Skin epidermis (tissue), 12 donors: ENCODE results near the gene IL18BP.
A peak's percentile ranks its signal among the peaks of the same experiment; 100 is the strongest.

Experiments used
- H3K27ac ChIP-seq, 21 experiments: fragments of 200-600 bp; sonication (generic) in 11 of 21; one replicate each; pipeline ENCODE4 v1.5.0; 2020; ENCODE audit warnings: mild to moderate bottlenecking in 3 of 21, inconsistent platforms in 2 of 21, moderate library complexity in 2 of 21
- H3K4me3 ChIP-seq, 7 experiments: fragments of 200-600 bp; sonication (generic) in 2 of 7; one replicate each; pipeline ENCODE4 v1.5.0; 2020; ENCODE audit warnings: inconsistent platforms in 2 of 7, mild to moderate bottlenecking in 2 of 7, moderate library complexity in 1 of 7

IL18BP gene

DNA sequence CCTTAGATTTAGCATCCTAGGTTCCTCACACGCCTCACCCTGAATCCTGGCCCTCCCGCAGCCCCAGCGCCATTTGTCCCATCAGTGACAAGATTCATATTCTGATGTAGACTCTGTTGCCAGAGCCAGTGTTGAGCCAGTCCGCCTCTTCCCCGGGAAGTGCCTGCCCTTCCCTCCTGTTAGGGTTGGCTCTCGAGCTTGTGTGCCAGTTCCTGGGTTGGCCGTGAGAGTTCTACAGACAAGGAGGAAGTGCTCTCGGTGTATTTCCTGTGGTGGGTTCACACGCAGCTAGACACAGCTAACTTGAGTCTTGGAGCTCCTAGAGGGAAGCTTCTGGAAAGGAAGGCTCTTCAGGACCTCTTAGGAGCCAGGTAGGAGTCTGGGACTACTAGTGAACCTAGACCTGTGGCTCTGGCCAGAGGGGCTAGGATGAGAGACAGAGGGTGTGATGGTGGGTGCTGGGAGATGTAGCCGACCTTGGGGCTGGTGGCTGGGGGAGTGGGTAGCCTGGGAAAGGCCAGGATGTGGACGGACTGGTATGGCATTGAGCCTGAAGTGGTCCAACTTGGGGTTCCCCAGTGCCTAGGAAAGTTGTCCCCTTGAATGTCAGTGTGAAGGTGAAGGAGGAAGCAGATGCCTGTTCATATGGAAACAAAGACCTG is at the start of gene IL18BP:
Gene IL18BP, plus strand, starts transcription at position 261 of the 662 bp plus-strand sequence. CDS start 1,076 bp downstream, outside the sequence.
- Histone ChIP-seq H3K27ac (peak within 1 kb of the TSS in 20 of 21 experiments; percentile 3 to 85 (median 72)), H3K4me3 (peak within 1 kb of the TSS in 5 of 7 experiments; percentile 6 to 27 (median 23))

DNA sequence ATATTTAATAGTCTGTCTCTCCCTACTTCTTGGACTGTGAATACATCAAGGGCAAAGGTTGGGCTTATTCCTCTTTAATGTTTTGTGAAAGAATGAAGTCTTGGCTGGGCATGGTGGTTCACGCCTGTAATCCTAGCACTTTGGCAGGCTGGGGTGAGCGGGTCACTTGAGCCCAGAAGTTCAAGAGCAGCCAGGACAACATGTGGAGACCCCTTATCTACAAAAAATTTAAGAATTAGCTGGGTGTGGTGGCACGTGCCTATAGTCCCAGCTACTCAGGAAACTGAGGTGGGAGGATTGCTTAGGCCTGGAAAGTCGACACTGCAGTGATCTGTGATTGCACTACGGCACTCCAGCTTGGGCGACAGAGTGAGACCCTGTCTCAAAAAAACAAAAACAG is 49.7 kb upstream of the IL18BP start:
- Histone ChIP-seq H3K27ac (no peak overlapping the region), H3K4me3 (no peak overlapping the region)

DNA sequence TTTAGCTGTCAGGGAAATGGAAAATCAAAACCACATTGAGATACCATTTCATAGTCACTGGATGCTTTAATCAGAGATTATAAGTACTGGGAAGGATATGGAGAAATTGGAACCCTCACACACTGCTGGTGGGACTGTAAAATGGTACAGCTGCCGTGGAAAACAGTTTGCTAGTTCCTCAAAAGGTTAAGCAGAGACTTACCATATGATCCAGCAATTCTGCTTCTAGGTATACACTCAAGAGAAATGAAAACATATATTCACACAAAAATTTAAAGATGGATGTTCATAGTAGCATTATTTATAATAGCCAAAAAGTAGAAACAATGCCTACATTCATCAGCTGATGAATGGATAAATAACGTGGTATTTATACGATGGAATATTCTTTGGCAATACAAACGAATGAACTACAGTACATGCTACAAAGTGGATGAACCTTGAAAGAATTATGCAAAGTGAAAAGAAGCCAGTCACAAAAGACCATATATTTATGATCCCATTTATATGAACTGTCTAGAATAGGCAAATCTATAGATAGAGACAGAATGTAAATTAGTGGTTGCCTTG is 46.9 kb upstream of the IL18BP start:
- Histone ChIP-seq H3K27ac (no peak overlapping the region), H3K4me3 (no peak overlapping the region)

DNA sequence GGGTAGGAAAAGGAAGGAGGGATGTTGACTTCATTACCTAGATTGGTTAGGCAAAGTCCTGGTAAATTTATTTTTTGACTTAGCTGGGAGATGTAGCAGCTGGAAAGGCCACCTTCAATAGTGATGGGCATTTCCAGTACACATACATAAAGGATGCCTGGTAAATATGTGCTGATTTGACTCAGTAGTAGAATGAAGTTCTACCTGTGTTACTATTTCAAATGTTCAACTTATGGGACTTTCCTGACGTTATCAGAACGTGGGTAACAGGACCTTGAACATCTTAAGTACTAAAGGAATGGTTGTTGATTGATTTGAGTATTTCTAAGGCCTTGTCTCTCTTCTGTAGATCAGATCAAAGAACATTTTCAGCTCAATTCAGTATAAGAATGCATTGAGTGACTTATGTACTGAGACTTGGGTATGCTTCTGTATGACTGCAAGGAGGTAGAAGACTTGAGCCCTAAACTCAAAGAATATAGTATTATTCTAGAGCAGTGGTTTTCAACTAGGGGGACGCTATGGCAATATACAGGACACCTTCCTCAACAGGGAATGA is 42.7 kb upstream of the IL18BP start:
- Histone ChIP-seq H3K4me3 (no peak overlapping the region), H3K27ac (no peak overlapping the region)

DNA sequence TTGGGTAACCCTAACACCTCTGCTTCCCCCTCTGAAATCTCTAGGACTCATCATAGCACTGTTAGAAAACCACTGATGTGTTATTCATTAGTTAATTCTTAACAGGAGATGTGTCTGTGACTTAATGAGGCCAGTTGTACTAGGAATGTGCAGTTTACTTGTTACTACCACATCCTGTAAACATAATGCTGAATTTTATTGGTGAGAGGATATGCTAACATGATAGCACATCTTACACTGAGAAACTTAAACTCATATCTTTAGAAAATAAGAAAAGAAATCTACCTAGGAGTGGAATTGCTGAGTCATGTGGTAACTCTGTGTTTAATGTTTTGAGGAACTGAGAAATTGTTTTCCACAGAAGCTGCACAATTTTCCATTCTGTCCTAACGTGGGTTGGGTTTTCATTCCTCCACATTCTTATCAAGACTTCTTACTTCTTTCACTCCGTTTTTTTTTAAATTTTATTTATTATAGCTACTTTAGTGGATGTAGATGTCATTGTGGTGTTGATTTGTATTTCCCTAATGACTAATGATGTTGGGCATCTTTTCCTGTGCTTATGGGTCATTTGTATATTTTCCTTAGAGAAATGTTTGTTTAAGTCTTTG is 36.2 kb upstream of the IL18BP start:
- no peak overlapping the region for H3K4me3 ChIP-seq
- peak overlapping the region in 5 of 21 experiments; percentile 7 to 49 (median 24) for H3K27ac ChIP-seq

DNA sequence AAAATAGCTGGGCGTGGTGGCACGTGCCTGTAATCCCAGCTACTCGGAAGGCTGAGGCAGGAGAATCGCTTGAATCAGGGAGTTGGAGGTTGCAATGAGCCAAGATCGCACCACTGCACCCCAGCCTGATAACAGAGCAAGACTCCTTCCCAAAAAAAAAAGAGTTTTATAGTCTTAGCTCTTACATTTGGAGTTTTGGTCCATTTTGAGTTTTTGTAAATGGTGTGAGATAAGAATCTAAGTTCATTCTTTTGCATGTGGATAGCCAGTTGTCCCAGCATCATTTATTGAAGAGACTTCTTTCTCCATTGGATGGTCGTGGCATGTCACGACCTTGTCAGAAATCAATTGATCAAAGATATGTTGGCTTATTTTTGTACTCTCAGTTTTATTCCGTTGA is 35.2 kb upstream of the IL18BP start:
- H3K27ac ChIP-seq, result no peak overlapping the region
- no peak overlapping the region for H3K4me3 ChIP-seq

DNA sequence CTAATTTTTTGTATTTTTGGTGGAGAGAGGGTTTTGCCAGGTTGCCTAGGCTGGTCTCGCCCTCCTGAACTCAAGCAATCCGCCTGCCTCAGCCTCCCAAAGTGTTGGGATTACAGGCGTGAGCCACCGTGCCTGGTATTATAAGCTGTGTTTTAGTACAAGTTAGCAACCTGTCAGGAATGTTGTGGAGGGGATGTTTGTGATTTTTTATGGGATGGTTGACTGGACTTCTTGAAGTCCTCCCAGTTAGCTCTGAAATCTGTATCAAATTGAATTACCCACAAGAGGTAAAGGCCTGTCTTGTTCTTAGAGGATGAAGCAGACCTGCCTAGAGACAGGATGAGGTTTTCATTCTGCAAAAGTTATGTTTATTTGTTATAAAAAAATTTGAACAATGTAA is 34.1 kb upstream of the IL18BP start:
- H3K27ac ChIP-seq, result no peak overlapping the region
- no peak overlapping the region for H3K4me3 ChIP-seq

DNA sequence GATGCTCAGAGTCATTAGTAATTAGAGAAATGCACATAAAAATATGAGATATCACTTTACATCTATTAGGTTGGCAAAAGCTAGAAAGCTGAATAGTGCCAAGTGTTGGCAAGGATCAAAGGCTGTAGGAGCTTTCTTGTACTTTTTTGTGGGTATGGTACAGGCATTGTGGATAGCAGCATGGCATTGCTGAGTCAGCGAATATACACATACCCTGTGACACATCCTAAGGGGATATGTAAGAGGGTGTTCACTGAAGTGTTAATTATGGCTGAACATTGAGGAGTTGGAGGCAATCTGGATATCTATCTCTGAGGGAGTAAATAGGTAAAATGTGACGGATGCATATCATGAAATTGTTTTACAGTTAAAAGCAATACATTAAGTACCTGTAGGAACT is 27.0 kb upstream of the IL18BP start:
- no peak overlapping the region for H3K4me3 ChIP-seq
- H3K27ac ChIP-seq, result no peak overlapping the region

DNA sequence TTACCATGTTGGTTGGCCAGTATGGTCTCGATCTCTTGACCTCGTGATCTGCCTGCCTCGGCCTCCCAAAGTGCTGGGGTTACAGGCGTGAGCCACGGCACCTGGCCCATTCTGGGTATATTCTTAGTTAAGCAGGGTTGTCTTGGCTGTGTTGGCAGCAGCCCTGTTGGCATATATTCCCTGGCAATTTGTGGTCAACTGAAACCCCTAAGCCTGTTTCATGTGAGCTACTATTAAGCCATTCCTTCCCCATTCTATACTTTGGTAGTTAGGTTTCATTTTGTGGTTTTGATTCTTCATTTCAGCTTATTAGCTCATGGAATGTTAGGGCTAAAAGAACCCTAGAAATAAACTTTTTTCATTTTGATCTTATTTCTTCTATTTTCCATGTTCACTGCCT is 22.2 kb upstream of the IL18BP start:
- Histone ChIP-seq H3K27ac (no peak overlapping the region), H3K4me3 (no peak overlapping the region)

DNA sequence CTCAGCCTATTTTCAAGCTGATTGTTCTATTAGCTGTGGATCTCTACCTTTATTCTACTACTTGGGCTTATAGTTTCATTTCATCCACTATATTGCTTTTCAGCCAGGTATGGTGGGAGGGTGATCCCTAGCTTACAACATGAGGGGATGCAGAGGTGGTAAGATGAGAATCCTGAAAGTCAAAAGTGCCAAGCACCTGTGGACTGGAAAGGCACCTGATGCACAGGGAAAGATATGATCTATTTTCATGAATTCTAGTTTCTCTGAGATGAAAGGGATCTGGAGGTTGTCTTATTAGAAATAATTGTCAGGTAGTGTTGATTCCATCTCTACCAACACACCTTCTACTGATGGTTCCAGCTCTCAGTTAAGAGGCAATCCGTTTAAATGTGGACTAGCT is 21.6 kb upstream of the IL18BP start:
- Histone ChIP-seq H3K27ac (no peak overlapping the region), H3K4me3 (no peak overlapping the region)

DNA sequence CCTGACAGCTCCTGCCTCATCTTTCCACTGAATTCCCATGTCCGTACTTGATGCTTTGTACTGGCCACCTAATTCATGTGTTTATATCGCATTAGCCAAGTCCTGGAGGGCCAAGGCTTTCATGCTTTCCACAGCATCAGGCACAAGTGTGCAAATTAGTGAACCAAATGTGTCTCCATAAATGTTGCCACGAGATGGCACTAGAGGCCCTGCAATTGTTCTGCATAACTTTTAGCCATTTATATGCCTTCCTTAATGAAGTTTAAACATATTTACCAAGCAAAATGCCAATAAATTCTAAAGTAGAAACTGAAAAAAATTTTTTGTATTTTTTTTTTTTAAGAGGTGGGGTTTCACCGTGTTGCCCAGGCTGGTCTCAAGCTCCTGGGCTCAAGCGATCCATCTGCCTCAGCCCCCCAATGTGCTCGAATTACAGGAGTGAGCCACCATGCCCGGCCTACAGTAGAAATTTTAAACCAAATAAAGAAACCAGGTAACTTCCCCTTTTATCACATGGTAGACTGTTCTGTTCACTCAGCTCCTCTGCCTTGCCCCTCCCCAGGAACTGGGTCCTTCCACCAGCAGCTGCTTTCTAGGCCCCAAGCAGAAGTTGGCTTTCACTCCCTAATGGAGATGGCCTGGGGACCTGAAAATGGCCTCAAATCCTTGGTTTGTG is 20.8 kb upstream of the IL18BP start:
- Histone ChIP-seq H3K27ac (peak overlapping the region in 1 of 21 experiments; percentile 14), H3K4me3 (no peak overlapping the region)

DNA sequence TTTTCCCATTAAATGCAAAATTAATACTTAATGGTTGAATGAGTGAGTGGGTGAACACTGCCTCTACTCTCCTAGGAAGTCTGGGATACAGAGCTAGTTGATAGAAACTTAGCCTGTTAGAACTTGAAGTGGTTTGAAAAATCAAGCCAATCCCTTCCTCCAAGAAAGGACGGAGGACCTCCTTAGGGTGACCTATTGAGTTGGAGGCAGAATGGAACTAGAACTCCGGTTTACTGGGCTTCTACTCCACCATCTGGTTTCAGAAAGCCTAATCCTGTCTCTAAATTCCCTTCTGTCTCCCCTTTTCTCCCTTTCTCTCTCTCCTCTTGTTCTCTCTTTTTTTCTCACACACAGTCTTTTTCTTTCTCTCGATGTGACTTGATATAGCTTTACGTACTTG is 19.6 kb upstream of the IL18BP start:
- Histone ChIP-seq H3K4me3 (no peak overlapping the region), H3K27ac (peak overlapping the region in 1 of 21 experiments; percentile 51)

DNA sequence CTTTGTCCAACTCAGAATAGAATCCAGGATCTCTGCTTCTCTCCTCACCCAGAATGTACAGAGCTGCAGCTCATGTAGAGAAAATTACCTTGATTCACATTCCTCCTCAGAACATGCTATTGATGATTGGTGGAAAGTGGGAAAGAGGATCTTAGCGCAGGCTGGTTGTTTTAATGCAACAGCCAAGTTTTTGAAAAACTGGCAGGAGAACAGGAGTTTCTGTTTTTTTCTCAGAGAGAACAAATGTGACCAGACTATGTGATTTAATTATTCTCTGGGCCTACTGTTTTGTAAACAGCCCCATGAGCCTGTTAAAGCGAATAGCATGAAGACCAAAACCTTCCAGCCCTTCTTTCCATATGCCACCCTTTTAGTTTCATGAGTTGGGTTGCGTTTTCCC is 19.1 kb upstream of the IL18BP start:
- no peak overlapping the region for H3K4me3 ChIP-seq
- H3K27ac ChIP-seq, result peak overlapping the region in 1 of 21 experiments; percentile 39

DNA sequence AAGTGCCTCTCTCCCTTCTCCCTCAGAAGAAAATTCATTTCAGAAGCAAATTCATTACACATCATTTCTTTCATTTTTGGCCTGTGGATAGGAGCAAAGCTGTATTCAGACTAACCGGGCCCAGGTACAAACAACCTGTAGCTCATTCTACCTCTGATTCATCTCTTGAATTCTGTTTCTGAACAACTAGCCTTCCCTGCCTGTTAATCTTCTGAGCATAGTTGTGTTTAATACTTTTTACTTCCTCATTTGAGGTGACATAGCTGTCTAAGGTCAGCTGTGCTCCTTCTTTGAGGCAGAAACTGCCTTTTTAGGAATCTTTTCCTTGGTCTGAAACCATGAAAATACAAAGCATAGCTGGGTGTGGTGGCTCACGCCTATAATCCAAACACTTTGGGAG is 12.6 kb upstream of the IL18BP start:
- H3K27ac ChIP-seq, result peak overlapping the region in 1 of 21 experiments; percentile 45
- H3K4me3 ChIP-seq, result no peak overlapping the region

DNA sequence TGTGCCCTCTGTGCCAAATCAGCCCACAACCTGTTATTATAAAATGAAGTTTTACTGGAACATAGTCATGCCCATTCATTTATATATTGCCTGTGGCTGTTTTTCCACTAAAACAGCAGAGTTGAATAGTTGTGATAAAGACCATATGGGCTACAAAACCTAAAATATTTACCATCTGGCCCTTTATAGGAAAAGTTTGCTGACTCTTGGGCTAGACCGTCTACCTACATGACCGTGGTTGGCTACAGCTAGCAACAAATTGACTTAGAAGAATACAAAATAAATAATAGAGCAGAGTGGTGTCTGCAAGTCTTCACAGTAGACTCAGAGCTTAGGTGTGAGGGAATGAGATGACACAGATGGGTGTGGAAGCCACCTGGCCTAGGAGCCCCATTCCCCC is 11.2 kb upstream of the IL18BP start:
- Histone ChIP-seq H3K27ac (peak overlapping the region in 2 of 21 experiments; percentile 32 to 49), H3K4me3 (no peak overlapping the region)

DNA sequence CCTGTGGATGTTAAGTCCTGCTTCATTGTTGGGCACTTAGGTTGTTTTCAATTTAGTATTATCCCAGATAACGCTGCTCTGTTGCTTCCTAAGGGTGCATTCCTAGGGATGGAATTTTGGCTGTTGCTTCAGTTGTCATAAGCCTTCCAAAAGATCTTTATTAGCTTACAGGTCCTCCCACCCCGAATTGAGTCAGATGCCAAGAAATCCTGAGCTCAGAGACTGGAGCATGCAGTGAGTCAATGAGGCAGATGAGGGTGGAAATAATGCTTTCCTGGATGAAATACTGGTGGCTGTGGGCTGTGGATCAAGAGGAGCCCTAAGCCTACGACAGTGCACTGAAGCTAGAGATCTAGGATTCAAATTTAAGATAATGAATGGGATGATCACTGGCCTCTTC is 10.7 kb upstream of the IL18BP start:
- Histone ChIP-seq H3K4me3 (no peak overlapping the region), H3K27ac (peak overlapping the region in 1 of 21 experiments; percentile 32)

DNA sequence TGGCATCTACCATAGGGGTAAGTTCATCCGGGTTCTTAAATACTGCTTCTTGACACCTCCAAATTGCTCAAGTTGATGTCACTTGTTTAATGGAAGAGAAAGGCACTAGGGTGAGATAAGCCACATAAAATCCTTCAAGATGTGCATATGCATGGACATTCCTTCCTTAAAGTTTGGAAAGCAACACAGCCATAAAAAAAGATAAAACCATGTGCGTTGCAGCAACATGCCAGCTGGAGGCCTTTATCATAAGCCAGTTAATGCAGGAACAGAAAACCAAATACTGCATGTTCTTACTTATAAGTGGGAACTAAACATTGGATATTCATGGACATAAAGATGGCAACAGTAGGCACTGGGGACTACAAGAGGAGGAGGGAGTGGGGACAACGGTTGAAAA is 8.0 kb upstream of the IL18BP start:
- H3K27ac ChIP-seq, result peak overlapping the region in 2 of 21 experiments; percentile 14 to 57
- H3K4me3 ChIP-seq, result no peak overlapping the region

DNA sequence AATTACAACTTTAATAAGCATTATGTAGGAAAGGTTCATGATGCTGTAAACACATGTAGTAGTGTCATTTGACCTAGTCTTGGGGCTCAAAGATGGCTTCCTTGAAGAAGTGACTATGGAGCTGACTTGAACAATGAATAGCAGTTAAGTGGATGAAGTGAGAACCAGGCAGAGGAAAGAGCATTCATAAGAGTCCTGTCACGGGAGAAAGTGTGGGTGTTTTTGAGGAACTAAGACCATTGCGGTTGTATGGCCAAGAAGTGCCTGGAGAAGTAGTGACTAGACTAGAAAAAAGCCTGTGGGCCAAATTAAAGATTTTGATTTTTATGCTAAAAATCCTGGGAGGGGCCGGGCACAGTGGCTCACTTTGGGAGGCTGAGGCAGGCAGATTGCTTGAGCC is 7.2 kb upstream of the IL18BP start:
- Histone ChIP-seq H3K27ac (peak overlapping the region in 6 of 21 experiments; percentile 12 to 69 (median 36)), H3K4me3 (no peak overlapping the region)

DNA sequence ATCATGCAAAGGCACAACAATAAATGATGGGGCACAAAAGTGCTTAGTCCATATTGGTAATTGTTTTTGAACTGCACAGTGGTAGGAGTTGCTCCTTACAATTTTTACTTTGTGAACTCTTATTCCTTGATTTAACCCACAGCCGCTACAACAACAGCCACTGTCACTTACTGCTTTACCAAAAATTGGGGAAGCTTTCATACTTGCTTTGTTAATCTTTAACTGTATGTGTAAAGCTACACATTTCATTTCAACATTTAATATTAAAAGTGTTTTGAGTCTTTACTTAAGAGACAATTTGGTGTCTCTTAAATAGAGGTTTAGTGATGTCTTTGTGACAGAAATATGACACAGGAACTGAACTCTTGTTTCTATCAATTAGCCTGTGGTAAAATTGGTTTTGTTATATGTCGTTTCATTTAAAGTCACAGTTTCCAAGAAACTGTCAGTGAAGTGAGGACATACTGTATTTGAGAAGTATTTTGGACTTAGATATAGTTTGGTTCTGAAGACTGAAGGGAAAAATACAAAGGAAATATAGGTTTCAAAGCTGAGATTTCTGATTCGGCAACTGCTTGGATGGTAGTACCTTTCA is 6.5 kb upstream of the IL18BP start:
- Histone ChIP-seq H3K27ac (peak overlapping the region in 5 of 21 experiments; percentile 12 to 69 (median 40)), H3K4me3 (no peak overlapping the region)

DNA sequence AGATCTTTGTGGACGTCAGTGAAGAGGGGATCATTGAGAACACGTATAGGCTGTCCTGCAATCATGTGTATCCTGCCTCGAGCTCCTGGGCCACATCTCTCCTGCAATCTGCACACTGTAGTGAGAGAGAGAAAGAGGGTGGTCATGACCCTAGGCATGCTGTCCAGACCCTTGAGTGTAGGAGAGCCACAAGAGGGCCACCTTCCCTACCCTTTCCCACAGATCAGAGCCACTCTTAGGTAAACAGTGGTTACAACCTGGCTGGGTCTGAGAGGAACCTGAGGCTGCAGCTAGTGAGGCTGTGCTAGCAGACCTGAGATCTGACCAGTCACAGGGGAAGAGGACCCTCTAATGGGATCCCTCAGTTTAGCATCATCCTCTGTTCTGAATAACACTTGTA is 3.9 kb upstream of the IL18BP start:
- no peak overlapping the region for H3K4me3 ChIP-seq
- no peak overlapping the region for H3K27ac ChIP-seq
